Measurements from ENCODE around the gene MILR1. TPM values are rescaled to one million over a fixed set of nuclear protein-coding genes. Genes with fewer than 3 reads are reported as not detected.

The MILR1 gene
- total RNA-seq, 1 experiment from 2014 or later, result 3.8 TPM

- no peak overlapping the region for H2AFZ ChIP-seq (ENCODE audit: low read depth, low read length, poor library complexity, severe bottlenecking)
- ChIA-PET POLR2A (interaction anchor here (0.8 to 3.1 kb wide), 3 partner anchors 9 to 13 kb away, joined by 3 to 119 read pairs (median 16); partner anchors contain the start of gene POLG2), RAD21 (ENCODE audit: low non-redundant PET in 1 of 2, low total read pairs in 2 of 2, uncharacterized antibody in 2 of 2, unreplicated experiment in 2 of 2) (no interaction called here), CTCF (no interaction called here)
- no peaks in the 10 kb centered on the region for H3K9me3 ChIP-seq (ENCODE audit: control insufficient read depth in 1 of 2, insufficient read depth in 1 of 2, low read depth in 1 of 2, low read length in 2 of 2)
- peaks cover 61 to 70% of the 10 kb centered on the region in 2 experiments for H3K36me3 ChIP-seq (ENCODE audit: control insufficient read depth in 1 of 2, insufficient read depth in 2 of 2, low read length in 2 of 2)
- H3K79me2 ChIP-seq (ENCODE audit: insufficient read depth, low read length), result peaks cover 94% of the 10 kb centered on the region
- peak overlapping the region; percentile 87 for H3K4me2 ChIP-seq (ENCODE audit: low read length)
- no peaks in the 10 kb centered on the region for H3K27me3 ChIP-seq (ENCODE audit: insufficient read depth, low read length)
- no peaks in the 10 kb centered on the region for H3K9me2 ChIP-seq (ENCODE audit: insufficient read depth)
- peaks cover 12 to 50% of the 10 kb centered on the region in 2 experiments for H3K4me1 ChIP-seq (ENCODE audit: control insufficient read depth in 1 of 2, insufficient read depth in 2 of 2, low read length in 2 of 2)
- peak overlapping the region; percentile 93 to 95 for H3K4me3 ChIP-seq (replicated peaks in 1 of 2; ENCODE audit: low read depth in 1 of 2, low read length in 2 of 2)
- H4K20me1 ChIP-seq (ENCODE audit: insufficient read depth), result peaks cover 67% of the 10 kb centered on the region; the same call in 1 of the 2 replicates
- intact Hi-C loops (cut with micrococcal nuclease), result no loop called here
- H3K9ac ChIP-seq (ENCODE audit: low read length), result peak overlapping the region; percentile 99
- BruUV-seq (replicated peaks), result no TSS peak
- TF ChIP-seq RAD21 (IDR thresholded peaks at IDR 0.05; ENCODE audit: low read depth) (no peak), POLR2AphosphoS5 (IDR thresholded peaks at IDR 0.05; ENCODE audit: low read depth, low read length) (peak; percentile 19; the same call in 1 of the 2 replicates)
- H3K27ac ChIP-seq (ENCODE audit: low read depth, low read length), result peak overlapping the region; percentile 90; the same call in 1 of the 2 replicates
- ATAC-seq (no peak), DNase-seq (ENCODE audit: low read depth, low spot score) (no peak)
Observed at GRCh38 chr17:64503821-64504768, 55.2 kb downstream of the MILR1 start.

- no peaks in the 10 kb centered on the region for H3K27me3 ChIP-seq (ENCODE audit: insufficient read depth, low read length)
- TF ChIP-seq RAD21 (IDR thresholded peaks at IDR 0.05; ENCODE audit: low read depth), result 0 out of 2 replicates have a peak, but pooled peaks have one; percentile 3
- TF ChIP-seq POLR2AphosphoS5 (IDR thresholded peaks at IDR 0.05; ENCODE audit: low read depth, low read length), result peak; percentile 11; the same call in 1 of the 2 replicates
- no peak for TF ChIP-seq EZH2 (IDR thresholded peaks at IDR 0.05)
- intact Hi-C loops (cut with micrococcal nuclease), result loop anchor here (5.0 kb wide), 1 partner anchor 142 kb away; no protein-coding TSS in a partner anchor
- H3K36me3 ChIP-seq (ENCODE audit: control insufficient read depth in 1 of 2, insufficient read depth in 2 of 2, low read length in 2 of 2), result peaks cover 61 to 71% of the 10 kb centered on the region in 2 experiments
- peak overlapping the region; percentile 99 for H3K9ac ChIP-seq (ENCODE audit: low read length)
- no TSS peak for BruUV-seq (replicated peaks)
- peak overlapping the region; percentile 90 for H3K27ac ChIP-seq (ENCODE audit: low read depth, low read length)
- peak overlapping the region; percentile 87 for H3K4me2 ChIP-seq (ENCODE audit: low read length)
- peaks cover 60% of the 10 kb centered on the region; the same call in 1 of the 2 replicates for H4K20me1 ChIP-seq (ENCODE audit: insufficient read depth)
- DNase-seq (ENCODE audit: low read depth, low spot score), result no peak
- H3K4me1 ChIP-seq (ENCODE audit: control insufficient read depth in 1 of 2, insufficient read depth in 2 of 2, low read length in 2 of 2), result peaks cover 12 to 45% of the 10 kb centered on the region in 2 experiments
- no peaks in the 10 kb centered on the region for H3K9me3 ChIP-seq (ENCODE audit: control insufficient read depth in 1 of 2, insufficient read depth in 1 of 2, low read depth in 1 of 2, low read length in 2 of 2)
- POLR2A ChIA-PET, result interaction anchor here (0.5 to 3.1 kb wide), 23 partner anchors 9 to 662 kb away, joined by 3 to 119 read pairs (median 4); partner anchors contain the start of genes POLG2 and SMARCD2
- RAD21 ChIA-PET (ENCODE audit: low non-redundant PET in 1 of 2, low total read pairs in 2 of 2, uncharacterized antibody in 2 of 2, unreplicated experiment in 2 of 2), result no interaction called here
- peaks cover 94% of the 10 kb centered on the region for H3K79me2 ChIP-seq (ENCODE audit: insufficient read depth, low read length)
- H3K4me3 ChIP-seq (replicated peaks in 1 of 2; ENCODE audit: low read depth in 1 of 2, low read length in 2 of 2), result peak overlapping the region; percentile 93 to 95
- CTCF ChIA-PET, result interaction anchor here (1.3 to 2.3 kb wide), 3 partner anchors 8 to 85 kb away, joined by 3 to 14 read pairs (median 13); partner anchors contain the start of gene POLG2
- no peak overlapping the region for H2AFZ ChIP-seq (ENCODE audit: low read depth, low read length, poor library complexity, severe bottlenecking)
- no peak for ATAC-seq
- H3K9me2 ChIP-seq (ENCODE audit: insufficient read depth), result no peaks in the 10 kb centered on the region
Observed at GRCh38 chr17:64504769-64505339, 55.9 kb downstream of the MILR1 start.

Data from HCT116 (cell line).